ENCODE results near the gene LDLRAD3.

LDLRAD3 gene

GRCh38 chr11:35928688-35929395, 15.0 kb upstream of the LDLRAD3 start:
- DNase-seq: no peak

GRCh38 chr11:35930466-35930865, 13.4 kb upstream of the LDLRAD3 start:
- DNase-seq: no peak

- DNase-seq: no peak
These were observed 11.7 kb upstream of the LDLRAD3 start for GRCh38 chr11:35932121-35932520.

GRCh38 chr11:35932681-35933319, 11.1 kb upstream of the LDLRAD3 start:
- DNase-seq: no peak

- DNase-seq: no peak
These were observed 10.5 kb upstream of the LDLRAD3 start for GRCh38 chr11:35933320-35933871.

GRCh38 chr11:35934271-35934670, 9.6 kb upstream of the LDLRAD3 start:
- no peak for DNase-seq

- DNase-seq: no peak
These were observed 8.9 kb upstream of the LDLRAD3 start for GRCh38 chr11:35934981-35935380.

- DNase-seq: no peak
These were observed 8.5 kb upstream of the LDLRAD3 start for GRCh38 chr11:35935390-35935789.

- no peak for DNase-seq
These were observed 6.8 kb upstream of the LDLRAD3 start for GRCh38 chr11:35937111-35937510.

GRCh38 chr11:35937700-35938099, 6.2 kb upstream of the LDLRAD3 start:
- DNase-seq: no peak

GRCh38 chr11:35938231-35938630, 5.6 kb upstream of the LDLRAD3 start:
- DNase-seq: no peak

GRCh38 chr11:35943309-35943708, 553 bp upstream of the LDLRAD3 start:
- DNase-seq: no peak

- DNase-seq: no peak
These were observed 758 bp downstream of the LDLRAD3 start for GRCh38 chr11:35944503-35945136.

- no peak for DNase-seq
These were observed 1.3 kb downstream of the LDLRAD3 start for GRCh38 chr11:35945137-35945518.

- no peak for DNase-seq
These were observed 2.9 kb downstream of the LDLRAD3 start for GRCh38 chr11:35946766-35947165.

- no peak for DNase-seq
These were observed 3.6 kb downstream of the LDLRAD3 start for GRCh38 chr11:35947437-35947836.

- no peak for DNase-seq
These were observed 5.4 kb downstream of the LDLRAD3 start for GRCh38 chr11:35949242-35949641.

GRCh38 chr11:35950082-35950481, 6.2 kb downstream of the LDLRAD3 start:
- DNase-seq: no peak

- DNase-seq: no peak
These were observed 7.8 kb downstream of the LDLRAD3 start for GRCh38 chr11:35951680-35952079.

- no peak for DNase-seq
These were observed 9.4 kb downstream of the LDLRAD3 start for GRCh38 chr11:35953081-35953760.

GRCh38 chr11:35954205-35954604, 10.3 kb downstream of the LDLRAD3 start:
- no peak for DNase-seq

- no peak for DNase-seq
These were observed 11.8 kb downstream of the LDLRAD3 start for GRCh38 chr11:35955636-35956035.

GRCh38 chr11:35962369-35963138, 18.7 kb downstream of the LDLRAD3 start:
- no peak for DNase-seq
